ENCODE results near the gene MICU1. TPM values are rescaled to one million over a fixed set of nuclear protein-coding genes. Genes with fewer than 3 reads are reported as not detected.

Gene MICU1
- polyA plus RNA-seq, 1 donor (not counting 4 experiments of a cell fraction or from before 2014, with no cell fraction given) = 19.4 TPM

GRCh38 chr10:72567889-72568640, 57.8 kb downstream of the MICU1 start:
- Histone ChIP-seq H3K79me2 (ENCODE audit: control insufficient read depth, insufficient read depth, low read length) (no peaks in the 10 kb centered on the region), H3K27me3 (ENCODE audit: control insufficient read depth, extremely low read depth, insufficient read depth, low read length) (no peaks in the 10 kb centered on the region), H3K9me1 (ENCODE audit: control insufficient read depth, extremely low read depth, insufficient read depth, low read length) (no peaks in the 10 kb centered on the region), H3K4me2 (ENCODE audit: control insufficient read depth, extremely low read depth, insufficient read depth, low read depth, low read length) (no peak overlapping the region), H3K27ac (ENCODE audit: control insufficient read depth, insufficient read depth, low read length) (no peak overlapping the region), H3K9me3 (ENCODE audit: control insufficient read depth, low read depth, low read length) (no peaks in the 10 kb centered on the region), H2AFZ (ENCODE audit: control insufficient read depth, low read length) (no peak overlapping the region), H3K9ac (ENCODE audit: control insufficient read depth, extremely low read depth, insufficient read depth, low read length) (no peak overlapping the region), H3K4me1 (ENCODE audit: control insufficient read depth, extremely low read depth, insufficient read depth, low read length) (peaks cover 6% of the 10 kb centered on the region), H4K20me1 (ENCODE audit: control insufficient read depth, extremely low read depth, insufficient read depth, low read length) (no peaks in the 10 kb centered on the region), H3K36me3 (ENCODE audit: control insufficient read depth in 2 of 2, extremely low read depth in 1 of 2, insufficient read depth in 2 of 2, low read length in 2 of 2) (peaks cover 0 to 5% of the 10 kb centered on the region in 2 experiments), H3K4me3 (ENCODE audit: control insufficient read depth in 2 of 3, extremely low read depth in 1 of 3, insufficient read depth in 2 of 3, low read depth in 1 of 3, low read length in 3 of 3) (no peak overlapping the region)
- FAIRE-seq = no peak
- TF ChIP-seq EZH2 (IDR thresholded peaks at IDR 0.05; ENCODE audit: low read length) = no peak
- TF ChIP-seq CTCF (optimal IDR thresholded peaks at IDR 0.05 in 1 of 3, IDR thresholded peaks at IDR 0.05 in 1 of 3, conservative IDR thresholded peaks at IDR 0.05 in 1 of 3; ENCODE audit: extremely low read depth in 1 of 3, insufficient read depth in 2 of 3, low read length in 3 of 3) = peak; percentile 29 to 33 (median 32)
- no peak for DNase-seq (ENCODE audit: low read depth, low spot score)
- dilution Hi-C loops (cut with MboI; ENCODE audit: extremely low pct_ligation_motif_present, low sequenced_read_pairs) = no loop called here

- no peak overlapping the region for H3K4me2 ChIP-seq (ENCODE audit: control insufficient read depth, extremely low read depth, insufficient read depth, low read depth, low read length)
- FAIRE-seq (peak; percentile 71), DNase-seq (ENCODE audit: low read depth, low spot score) (no peak)
- H3K9me3 ChIP-seq (ENCODE audit: control insufficient read depth, low read depth, low read length) = no peaks in the 10 kb centered on the region
- no peak overlapping the region for H3K27ac ChIP-seq (ENCODE audit: control insufficient read depth, insufficient read depth, low read length)
- no peak for TF ChIP-seq CTCF (optimal IDR thresholded peaks at IDR 0.05 in 1 of 3, IDR thresholded peaks at IDR 0.05 in 1 of 3, conservative IDR thresholded peaks at IDR 0.05 in 1 of 3; ENCODE audit: extremely low read depth in 1 of 3, insufficient read depth in 2 of 3, low read length in 3 of 3)
- no peak for TF ChIP-seq EZH2 (IDR thresholded peaks at IDR 0.05; ENCODE audit: low read length)
- H2AFZ ChIP-seq (ENCODE audit: control insufficient read depth, low read length) = no peak overlapping the region
- H3K36me3 ChIP-seq (ENCODE audit: control insufficient read depth in 2 of 2, extremely low read depth in 1 of 2, insufficient read depth in 2 of 2, low read length in 2 of 2) = peaks cover 0 to 5% of the 10 kb centered on the region in 2 experiments
- H3K79me2 ChIP-seq (ENCODE audit: control insufficient read depth, insufficient read depth, low read length) = no peaks in the 10 kb centered on the region
- peaks cover 6% of the 10 kb centered on the region for H3K4me1 ChIP-seq (ENCODE audit: control insufficient read depth, extremely low read depth, insufficient read depth, low read length)
- H3K4me3 ChIP-seq (ENCODE audit: control insufficient read depth in 2 of 3, extremely low read depth in 1 of 3, insufficient read depth in 2 of 3, low read depth in 1 of 3, low read length in 3 of 3) = no peak overlapping the region
- H3K9me1 ChIP-seq (ENCODE audit: control insufficient read depth, extremely low read depth, insufficient read depth, low read length) = no peaks in the 10 kb centered on the region
- no peaks in the 10 kb centered on the region for H3K27me3 ChIP-seq (ENCODE audit: control insufficient read depth, extremely low read depth, insufficient read depth, low read length)
- no peaks in the 10 kb centered on the region for H4K20me1 ChIP-seq (ENCODE audit: control insufficient read depth, extremely low read depth, insufficient read depth, low read length)
- H3K9ac ChIP-seq (ENCODE audit: control insufficient read depth, extremely low read depth, insufficient read depth, low read length) = no peak overlapping the region
- dilution Hi-C loops (cut with MboI; ENCODE audit: extremely low pct_ligation_motif_present, low sequenced_read_pairs) = no loop called here
These were observed 58.5 kb downstream of the MICU1 start for GRCh38 chr10:72567421-72567820.

All from keratinocyte (primary cell).